HG03045 (cell line): ENCODE results near the gene PXMP4.
"Not testable (repeated sequence)": the region's sequence is repeated elsewhere in the genome, so short reads cannot be mapped to it uniquely, and the experiment has no call there.

ENCODE experiments used
- ATAC-seq: cut with Tn5 transposase; IDR thresholded peaks from one replicate; pipeline ENCODE4 v1.9.1; 2021; ENCODE audit warnings: mild to moderate bottlenecking, moderate library complexity; ENCODE audit not compliant: unreplicated experiment

Gene PXMP4

GRCh38 chr20:33704197-33704924 is 15.7 kb downstream of the PXMP4 start:
- no peak for ATAC-seq

- no peak for ATAC-seq
Measured at GRCh38 chr20:33703498-33704137, 16.5 kb downstream of the PXMP4 start.

- no peak for ATAC-seq
Measured at GRCh38 chr20:33702861-33703260, 17.2 kb downstream of the PXMP4 start.

GRCh38 chr20:33701629-33702450 is 18.3 kb downstream of the PXMP4 start:
- no peak for ATAC-seq

- ATAC-seq: not testable (repeated sequence)
Measured at GRCh38 chr20:33700696-33701441, 19.2 kb downstream of the PXMP4 start.

- not testable (repeated sequence) for ATAC-seq
Measured at GRCh38 chr20:33698966-33699365, 21.1 kb downstream of the PXMP4 start.

GRCh38 chr20:33697129-33697528 is 23.0 kb downstream of the PXMP4 start:
- ATAC-seq: no peak

GRCh38 chr20:33696448-33696847 is 23.7 kb downstream of the PXMP4 start:
- ATAC-seq: no peak

- no peak for ATAC-seq
Measured at GRCh38 chr20:33694639-33695012, 25.5 kb downstream of the PXMP4 start.

GRCh38 chr20:33693741-33694638 is 26.1 kb downstream of the PXMP4 start:
- ATAC-seq: no peak

GRCh38 chr20:33693289-33693688 is 26.8 kb downstream of the PXMP4 start:
- ATAC-seq: no peak

GRCh38 chr20:33689973-33690372 is 30.1 kb downstream of the PXMP4 start:
- no peak for ATAC-seq

GRCh38 chr20:33689493-33689892 is 30.6 kb downstream of the PXMP4 start:
- no peak for ATAC-seq

- ATAC-seq: no peak
Measured at GRCh38 chr20:33688938-33689424, 31.1 kb downstream of the PXMP4 start.

GRCh38 chr20:33687993-33688937 is 31.8 kb downstream of the PXMP4 start:
- ATAC-seq: no peak

GRCh38 chr20:33687370-33687915 is 32.7 kb downstream of the PXMP4 start:
- ATAC-seq: no peak

GRCh38 chr20:33686984-33687366 is 33.1 kb downstream of the PXMP4 start:
- no peak for ATAC-seq
